C4-2B (cell line): Measurements from ENCODE around the gene HOXA9.

Experiments used
- ZFX ChIP-seq: fragments of 450-650 bp; IDR thresholded peaks from 2 replicates; pipeline ENCODE4 v1.6.1; 2017
- TF ChIP-seq, protein P1 (sequence below): fragments of 450-650 bp; conservative IDR thresholded peaks from 2 replicates; pipeline ENCODE4 v1.5.1; 2017; ENCODE audit warnings: mild to moderate bottlenecking

- TF ChIP-seq, protein P1, sequence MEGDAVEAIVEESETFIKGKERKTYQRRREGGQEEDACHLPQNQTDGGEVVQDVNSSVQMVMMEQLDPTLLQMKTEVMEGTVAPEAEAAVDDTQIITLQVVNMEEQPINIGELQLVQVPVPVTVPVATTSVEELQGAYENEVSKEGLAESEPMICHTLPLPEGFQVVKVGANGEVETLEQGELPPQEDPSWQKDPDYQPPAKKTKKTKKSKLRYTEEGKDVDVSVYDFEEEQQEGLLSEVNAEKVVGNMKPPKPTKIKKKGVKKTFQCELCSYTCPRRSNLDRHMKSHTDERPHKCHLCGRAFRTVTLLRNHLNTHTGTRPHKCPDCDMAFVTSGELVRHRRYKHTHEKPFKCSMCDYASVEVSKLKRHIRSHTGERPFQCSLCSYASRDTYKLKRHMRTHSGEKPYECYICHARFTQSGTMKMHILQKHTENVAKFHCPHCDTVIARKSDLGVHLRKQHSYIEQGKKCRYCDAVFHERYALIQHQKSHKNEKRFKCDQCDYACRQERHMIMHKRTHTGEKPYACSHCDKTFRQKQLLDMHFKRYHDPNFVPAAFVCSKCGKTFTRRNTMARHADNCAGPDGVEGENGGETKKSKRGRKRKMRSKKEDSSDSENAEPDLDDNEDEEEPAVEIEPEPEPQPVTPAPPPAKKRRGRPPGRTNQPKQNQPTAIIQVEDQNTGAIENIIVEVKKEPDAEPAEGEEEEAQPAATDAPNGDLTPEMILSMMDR = no peak
- no peak for TF ChIP-seq ZFX
Observed at GRCh38 chr7:27213433-27214238, 48.3 kb upstream of the HOXA9 start.
